Measurements from ENCODE around the gene CCDC141.

Gene CCDC141

GRCh38 chr2:178891959-178892485 lies 157.9 kb downstream of the CCDC141 start:
- no peaks in the 10 kb centered on the region for H3K36me3 ChIP-seq (ENCODE audit: control insufficient read depth, insufficient read depth, low read length)
- H3K9ac ChIP-seq (ENCODE audit: low read length) = no peak overlapping the region
- no peaks in the 10 kb centered on the region for H3K27me3 ChIP-seq (ENCODE audit: control insufficient read depth, insufficient read depth, low read length)
- no peak overlapping the region for H3K4me3 ChIP-seq (ENCODE audit: low read depth, low read length)
- no peaks in the 10 kb centered on the region for H3K9me3 ChIP-seq (ENCODE audit: control insufficient read depth, insufficient read depth, low read depth, low read length)
- H3K4me1 ChIP-seq (ENCODE audit: control insufficient read depth, insufficient read depth, low read length) = no peaks in the 10 kb centered on the region
- H3K27ac ChIP-seq (ENCODE audit: low read depth, low read length) = no peak overlapping the region

GRCh38 chr2:178891265-178891958 lies 158.5 kb downstream of the CCDC141 start:
- Histone ChIP-seq H3K4me1 (ENCODE audit: control insufficient read depth, insufficient read depth, low read length) (no peaks in the 10 kb centered on the region), H3K36me3 (ENCODE audit: control insufficient read depth, insufficient read depth, low read length) (no peaks in the 10 kb centered on the region), H3K27ac (ENCODE audit: low read depth, low read length) (no peak overlapping the region), H3K27me3 (ENCODE audit: control insufficient read depth, insufficient read depth, low read length) (no peaks in the 10 kb centered on the region), H3K9me3 (ENCODE audit: control insufficient read depth, insufficient read depth, low read depth, low read length) (no peaks in the 10 kb centered on the region), H3K4me3 (ENCODE audit: low read depth, low read length) (no peak overlapping the region), H3K9ac (ENCODE audit: low read length) (no peak overlapping the region)

GRCh38 chr2:178886006-178886405 lies 163.9 kb downstream of the CCDC141 start:
- Histone ChIP-seq H3K27me3 (ENCODE audit: control insufficient read depth, insufficient read depth, low read length) (no peaks in the 10 kb centered on the region), H3K36me3 (ENCODE audit: control insufficient read depth, insufficient read depth, low read length) (no peaks in the 10 kb centered on the region)

GRCh38 chr2:178884440-178884839 lies 165.5 kb downstream of the CCDC141 start:
- no peak overlapping the region for H3K4me3 ChIP-seq (ENCODE audit: low read depth, low read length)
- H3K27me3 ChIP-seq (ENCODE audit: control insufficient read depth, insufficient read depth, low read length) = no peaks in the 10 kb centered on the region
- no peak overlapping the region for H3K9ac ChIP-seq (ENCODE audit: low read length)
- no peaks in the 10 kb centered on the region for H3K9me3 ChIP-seq (ENCODE audit: control insufficient read depth, insufficient read depth, low read depth, low read length)
- H3K36me3 ChIP-seq (ENCODE audit: control insufficient read depth, insufficient read depth, low read length) = no peaks in the 10 kb centered on the region
- no peaks in the 10 kb centered on the region; the same call in 1 of the 2 replicates for H3K4me1 ChIP-seq (ENCODE audit: control insufficient read depth, insufficient read depth, low read length)
- H3K27ac ChIP-seq (ENCODE audit: low read depth, low read length) = 0 out of 2 replicates have a peak overlapping the region, but pooled peaks have one; percentile 16

More at GRCh38 chr2:178886006-178886405, 163.9 kb downstream of the CCDC141 start:
- no peaks in the 10 kb centered on the region for H3K9me3 ChIP-seq (ENCODE audit: control insufficient read depth, insufficient read depth, low read depth, low read length)
- no peak overlapping the region for H3K4me3 ChIP-seq (ENCODE audit: low read depth, low read length)
- no peaks in the 10 kb centered on the region; the same call in 1 of the 2 replicates for H3K4me1 ChIP-seq (ENCODE audit: control insufficient read depth, insufficient read depth, low read length)
- H3K9ac ChIP-seq (ENCODE audit: low read length) = no peak overlapping the region
- H3K27ac ChIP-seq (ENCODE audit: low read depth, low read length) = no peak overlapping the region

GRCh38 chr2:178882666-178883440 lies 167.1 kb downstream of the CCDC141 start:
- Histone ChIP-seq H3K4me3 (ENCODE audit: low read depth, low read length) (no peak overlapping the region), H3K36me3 (ENCODE audit: control insufficient read depth, insufficient read depth, low read length) (no peaks in the 10 kb centered on the region)

GRCh38 chr2:178881075-178881474 lies 168.9 kb downstream of the CCDC141 start:
- Histone ChIP-seq H3K27me3 (ENCODE audit: control insufficient read depth, insufficient read depth, low read length) (no peaks in the 10 kb centered on the region), H3K9ac (ENCODE audit: low read length) (no peak overlapping the region), H3K9me3 (ENCODE audit: control insufficient read depth, insufficient read depth, low read depth, low read length) (no peaks in the 10 kb centered on the region), H3K4me3 (ENCODE audit: low read depth, low read length) (no peak overlapping the region), H3K4me1 (ENCODE audit: control insufficient read depth, insufficient read depth, low read length) (no peaks in the 10 kb centered on the region; the same call in 1 of the 2 replicates), H3K36me3 (ENCODE audit: control insufficient read depth, insufficient read depth, low read length) (no peaks in the 10 kb centered on the region), H3K27ac (ENCODE audit: low read depth, low read length) (no peak overlapping the region)

More at GRCh38 chr2:178882666-178883440, 167.1 kb downstream of the CCDC141 start:
- H3K9ac ChIP-seq (ENCODE audit: low read length) = no peak overlapping the region
- H3K4me1 ChIP-seq (ENCODE audit: control insufficient read depth, insufficient read depth, low read length) = no peaks in the 10 kb centered on the region; the same call in 1 of the 2 replicates
- H3K27ac ChIP-seq (ENCODE audit: low read depth, low read length) = no peak overlapping the region
- H3K27me3 ChIP-seq (ENCODE audit: control insufficient read depth, insufficient read depth, low read length) = no peaks in the 10 kb centered on the region
- H3K9me3 ChIP-seq (ENCODE audit: control insufficient read depth, insufficient read depth, low read depth, low read length) = no peaks in the 10 kb centered on the region

- no peak overlapping the region for H3K9ac ChIP-seq (ENCODE audit: low read length)
- no peaks in the 10 kb centered on the region for H3K9me3 ChIP-seq (ENCODE audit: control insufficient read depth, insufficient read depth, low read depth, low read length)
- H3K4me3 ChIP-seq (ENCODE audit: low read depth, low read length) = no peak overlapping the region
- H3K27me3 ChIP-seq (ENCODE audit: control insufficient read depth, insufficient read depth, low read length) = no peaks in the 10 kb centered on the region
- no peaks in the 10 kb centered on the region; the same call in 1 of the 2 replicates for H3K4me1 ChIP-seq (ENCODE audit: control insufficient read depth, insufficient read depth, low read length)
- H3K36me3 ChIP-seq (ENCODE audit: control insufficient read depth, insufficient read depth, low read length) = no peaks in the 10 kb centered on the region
- no peak overlapping the region for H3K27ac ChIP-seq (ENCODE audit: low read depth, low read length)
These were observed 169.7 kb downstream of the CCDC141 start for GRCh38 chr2:178880257-178880656.

GRCh38 chr2:178877874-178878273 lies 172.1 kb downstream of the CCDC141 start:
- Histone ChIP-seq H3K27me3 (ENCODE audit: control insufficient read depth, insufficient read depth, low read length) (no peaks in the 10 kb centered on the region), H3K4me1 (ENCODE audit: control insufficient read depth, insufficient read depth, low read length) (no peaks in the 10 kb centered on the region), H3K9ac (ENCODE audit: low read length) (no peak overlapping the region), H3K4me3 (ENCODE audit: low read depth, low read length) (no peak overlapping the region), H3K36me3 (ENCODE audit: control insufficient read depth, insufficient read depth, low read length) (no peaks in the 10 kb centered on the region), H3K9me3 (ENCODE audit: control insufficient read depth, insufficient read depth, low read depth, low read length) (no peaks in the 10 kb centered on the region), H3K27ac (ENCODE audit: low read depth, low read length) (no peak overlapping the region)

GRCh38 chr2:178874529-178875240 lies 175.3 kb downstream of the CCDC141 start:
- no peaks in the 10 kb centered on the region for H3K9me3 ChIP-seq (ENCODE audit: control insufficient read depth, insufficient read depth, low read depth, low read length)
- no peak overlapping the region for H3K9ac ChIP-seq (ENCODE audit: low read length)
- H3K27me3 ChIP-seq (ENCODE audit: control insufficient read depth, insufficient read depth, low read length) = no peaks in the 10 kb centered on the region
- no peak overlapping the region for H3K27ac ChIP-seq (ENCODE audit: low read depth, low read length)
- no peaks in the 10 kb centered on the region for H3K36me3 ChIP-seq (ENCODE audit: control insufficient read depth, insufficient read depth, low read length)
- no peaks in the 10 kb centered on the region for H3K4me1 ChIP-seq (ENCODE audit: control insufficient read depth, insufficient read depth, low read length)
- H3K4me3 ChIP-seq (ENCODE audit: low read depth, low read length) = no peak overlapping the region

- no peaks in the 10 kb centered on the region for H3K4me1 ChIP-seq (ENCODE audit: control insufficient read depth, insufficient read depth, low read length)
- H3K4me3 ChIP-seq (ENCODE audit: low read depth, low read length) = no peak overlapping the region
- no peaks in the 10 kb centered on the region for H3K27me3 ChIP-seq (ENCODE audit: control insufficient read depth, insufficient read depth, low read length)
- H3K9ac ChIP-seq (ENCODE audit: low read length) = no peak overlapping the region
- H3K36me3 ChIP-seq (ENCODE audit: control insufficient read depth, insufficient read depth, low read length) = no peaks in the 10 kb centered on the region
- H3K27ac ChIP-seq (ENCODE audit: low read depth, low read length) = no peak overlapping the region
- H3K9me3 ChIP-seq (ENCODE audit: control insufficient read depth, insufficient read depth, low read depth, low read length) = no peaks in the 10 kb centered on the region
These were observed 176.0 kb downstream of the CCDC141 start for GRCh38 chr2:178873912-178874311.
